Gastrocnemius medialis (tissue), 4 donors: Measurements from ENCODE around the gene SRGAP1. TPM values are rescaled to one million over a fixed set of nuclear protein-coding genes. Genes with fewer than 3 reads are reported as not detected.

ENCODE experiments used
- ATAC-seq, 2 donors: fragments of 150-250 bp; one replicate each; pipeline ENCODE4 v1.9.1; 2016
- DNase-seq, 2 donors: peaks; one replicate each; pipeline ENCODE4 v3.0.0-alpha.2; 2019
- H3K27ac ChIP-seq, 4 donors: fragments of 200-600 bp; sonication (generic); 1 replicate in 1 of 4; 2 replicates in 3 of 4; pipeline ENCODE4 v1.5.1; 2016 to 2018; ENCODE audit warnings: mild to moderate bottlenecking in 2 of 4, moderate library complexity in 1 of 4
- H3K27me3 ChIP-seq, 3 donors: fragments of 200-600 bp; sonication (generic) in 2 of 3; 1 replicate in 1 of 3; 2 replicates in 2 of 3; pipeline versions ENCODE4 v1.5.1 to v1.6.0; 2016 to 2019; ENCODE audit warnings: mild to moderate bottlenecking in 1 of 3, moderate library complexity in 1 of 3
- H3K36me3 ChIP-seq, 2 donors: fragments of 200-600 bp; sonication (generic) in 1 of 2; one replicate each; pipeline ENCODE4 v1.5.1; 2017 to 2018
- H3K4me1 ChIP-seq, 2 donors: fragments of 200-600 bp; sonication (generic) in 1 of 2; one replicate each; pipeline ENCODE4 v1.5.1; 2016 to 2017; ENCODE audit warnings: mild to moderate bottlenecking in 2 of 2
- H3K4me3 ChIP-seq, 4 donors: fragments of 200-600 bp; sonication (generic) in 3 of 4; 1 replicate in 1 of 4; 2 replicates in 3 of 4; pipeline ENCODE4 v1.5.1; 2016 to 2019; ENCODE audit warnings: mild to moderate bottlenecking in 2 of 4
- H3K9me3 ChIP-seq, 3 donors: fragments of 200-600 bp; sonication (generic) in 2 of 3; 1 replicate in 1 of 3; 2 replicates in 2 of 3; pipeline ENCODE4 v1.5.1; 2016 to 2019
- POLR2A ChIP-seq, 2 donors: fragments of 450-650 bp; IDR thresholded peaks; one replicate each; pipeline ENCODE4 v1.6.1; 2017; ENCODE audit warnings: antibody characterized with exemption in 2 of 2, mild to moderate bottlenecking in 2 of 2, moderate library complexity in 2 of 2
- in situ Hi-C, 4 donors: fragments of 200-750 bp; cut with MboI; loops; one replicate each; pipeline versions ENCODE4 v1.15.0 to v1.8.0; 2017; ENCODE audit warnings: low sequenced_read_pairs in 4 of 4
- intact Hi-C: fragments of 100-400 bp; cut with DNase I; formaldehyde crosslinking; loops from one replicate; pipeline ENCODE4 v1.15.1; 2023; ENCODE audit warnings: low total_unique reads
- total RNA-seq, 4 donors: library from RNA; depleted of rRNA; stranded (reverse); fragments of >200 nt; gene quantifications; one replicate each; pipeline versions ENCODE4 v1.1.0 to v1.2.3, GENCODE V29; 2016
- TF ChIP-seq, protein P1 (sequence below), 5 experiments: fragments of 450-650 bp in 3 of 5; fragments of 200-600 bp in 2 of 5; sonication (generic) in 2 of 5; IDR thresholded peaks in 4 of 5; conservative IDR thresholded peaks in 1 of 5; 1 replicate in 4 of 5; 2 replicates in 1 of 5; pipeline ENCODE4 v1.5.1; 2016 to 2019; ENCODE audit warnings: antibody characterized with exemption in 5 of 5, mild to moderate bottlenecking in 3 of 5, moderate library complexity in 3 of 5

SRGAP1 gene
- total RNA-seq, 4 donors from 2014 or later, result 0.36 to 0.85 (median 0.66) TPM

GRCh38 chr12:63922474-63922873, 78.0 kb downstream of the SRGAP1 start:
- intact Hi-C loops, result loop anchor here (10.0 kb wide), 1 partner anchor 72 kb away; no protein-coding TSS in a partner anchor
- ATAC-seq, result no peak
- H3K27me3 ChIP-seq, result no peaks in the 10 kb centered on the region
- no peaks in the 10 kb centered on the region for H3K4me1 ChIP-seq
- in situ Hi-C loops, result no loop called here
- TF ChIP-seq, protein P1, sequence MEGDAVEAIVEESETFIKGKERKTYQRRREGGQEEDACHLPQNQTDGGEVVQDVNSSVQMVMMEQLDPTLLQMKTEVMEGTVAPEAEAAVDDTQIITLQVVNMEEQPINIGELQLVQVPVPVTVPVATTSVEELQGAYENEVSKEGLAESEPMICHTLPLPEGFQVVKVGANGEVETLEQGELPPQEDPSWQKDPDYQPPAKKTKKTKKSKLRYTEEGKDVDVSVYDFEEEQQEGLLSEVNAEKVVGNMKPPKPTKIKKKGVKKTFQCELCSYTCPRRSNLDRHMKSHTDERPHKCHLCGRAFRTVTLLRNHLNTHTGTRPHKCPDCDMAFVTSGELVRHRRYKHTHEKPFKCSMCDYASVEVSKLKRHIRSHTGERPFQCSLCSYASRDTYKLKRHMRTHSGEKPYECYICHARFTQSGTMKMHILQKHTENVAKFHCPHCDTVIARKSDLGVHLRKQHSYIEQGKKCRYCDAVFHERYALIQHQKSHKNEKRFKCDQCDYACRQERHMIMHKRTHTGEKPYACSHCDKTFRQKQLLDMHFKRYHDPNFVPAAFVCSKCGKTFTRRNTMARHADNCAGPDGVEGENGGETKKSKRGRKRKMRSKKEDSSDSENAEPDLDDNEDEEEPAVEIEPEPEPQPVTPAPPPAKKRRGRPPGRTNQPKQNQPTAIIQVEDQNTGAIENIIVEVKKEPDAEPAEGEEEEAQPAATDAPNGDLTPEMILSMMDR (IDR thresholded peaks at IDR 0.05 in 4 of 5, conservative IDR thresholded peaks at IDR 0.05 in 1 of 5), result no peak
- no peak for TF ChIP-seq POLR2A (IDR thresholded peaks at IDR 0.05)
- no peaks in the 10 kb centered on the region for H3K36me3 ChIP-seq
- no peaks in the 10 kb centered on the region for H3K9me3 ChIP-seq
- no peak for DNase-seq
- H3K4me3 ChIP-seq, result no peak overlapping the region
- no peak overlapping the region for H3K27ac ChIP-seq

GRCh38 chr12:63924781-63925180, 80.3 kb downstream of the SRGAP1 start:
- Histone ChIP-seq H3K9me3 (no peaks in the 10 kb centered on the region), H3K4me1 (no peaks in the 10 kb centered on the region), H3K36me3 (no peaks in the 10 kb centered on the region), H3K27ac (no peak overlapping the region), H3K27me3 (no peaks in the 10 kb centered on the region), H3K4me3 (no peak overlapping the region)
- no peak for DNase-seq
- intact Hi-C loops (loop anchor here (10.0 kb wide), 1 partner anchor 70 kb away; no protein-coding TSS in a partner anchor), in situ Hi-C loops (no loop called here)
- TF ChIP-seq POLR2A (IDR thresholded peaks at IDR 0.05), result no peak
- TF ChIP-seq, protein P1 (IDR thresholded peaks at IDR 0.05 in 4 of 5, conservative IDR thresholded peaks at IDR 0.05 in 1 of 5), result no peak
- no peak for ATAC-seq

DNA sequence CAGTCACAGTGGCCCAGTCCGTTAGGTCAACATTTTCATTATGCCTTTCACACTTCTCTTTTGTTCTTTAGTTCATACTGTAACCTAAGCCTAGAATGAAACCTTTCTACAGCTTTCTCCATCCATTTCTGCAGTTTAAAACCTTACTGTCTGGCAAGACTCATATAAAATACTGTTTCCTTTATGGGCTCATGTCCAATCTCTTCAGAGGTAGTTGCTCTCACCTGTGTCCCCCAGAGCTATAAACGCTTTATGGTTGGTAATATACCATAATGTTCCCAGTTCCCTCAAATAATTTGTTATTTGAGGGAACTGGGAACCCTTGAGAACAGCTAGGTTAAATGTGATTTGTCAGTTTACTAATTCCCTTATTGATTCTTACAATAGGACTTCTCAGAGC, 83.0 kb downstream of the SRGAP1 start:
- no peaks in the 10 kb centered on the region for H3K9me3 ChIP-seq
- no peaks in the 10 kb centered on the region for H3K36me3 ChIP-seq
- intact Hi-C loops (loop anchor here (10.0 kb wide), 1 partner anchor 67 kb away; no protein-coding TSS in a partner anchor), in situ Hi-C loops (no loop called here)
- H3K27ac ChIP-seq, result no peak overlapping the region
- no peak for DNase-seq
- no peak overlapping the region for H3K4me3 ChIP-seq
- ATAC-seq, result no peak
- TF ChIP-seq POLR2A (IDR thresholded peaks at IDR 0.05), result no peak
- H3K4me1 ChIP-seq, result no peaks in the 10 kb centered on the region
- H3K27me3 ChIP-seq, result no peaks in the 10 kb centered on the region

DNA sequence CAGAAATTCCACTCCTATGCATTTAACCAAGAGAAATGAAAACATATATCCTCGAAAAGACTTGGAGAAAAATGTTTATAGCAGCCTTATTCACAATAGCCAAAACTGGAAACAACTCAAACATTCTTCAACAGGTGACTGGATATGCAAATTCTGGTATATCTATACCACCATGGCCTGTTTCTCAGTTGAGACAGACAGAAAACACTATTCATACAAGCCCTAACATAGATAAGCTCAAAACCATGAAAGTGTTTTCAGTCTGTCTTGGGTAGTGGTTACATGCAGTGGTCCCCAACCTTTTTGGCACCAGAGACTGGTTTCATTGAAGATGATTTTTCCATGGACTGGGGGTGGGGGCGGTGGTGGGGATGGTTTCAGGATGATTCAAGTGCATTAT, 83.8 kb downstream of the SRGAP1 start:
- intact Hi-C loops (loop anchor here (10.0 kb wide), 1 partner anchor 66 kb away; no protein-coding TSS in a partner anchor), in situ Hi-C loops (no loop called here)
- Histone ChIP-seq H3K36me3 (no peaks in the 10 kb centered on the region), H3K4me3 (no peak overlapping the region), H3K27me3 (no peaks in the 10 kb centered on the region), H3K27ac (no peak overlapping the region), H3K4me1 (no peaks in the 10 kb centered on the region), H3K9me3 (no peaks in the 10 kb centered on the region)
- no peak for DNase-seq
- ATAC-seq, result no peak
- TF ChIP-seq, protein P1 (IDR thresholded peaks at IDR 0.05 in 4 of 5, conservative IDR thresholded peaks at IDR 0.05 in 1 of 5), result no peak
- TF ChIP-seq POLR2A (IDR thresholded peaks at IDR 0.05), result no peak

GRCh38 chr12:63929426-63929825, 84.9 kb downstream of the SRGAP1 start:
- no peaks in the 10 kb centered on the region for H3K9me3 ChIP-seq
- no peak overlapping the region for H3K27ac ChIP-seq
- ATAC-seq, result no peak
- no peaks in the 10 kb centered on the region for H3K4me1 ChIP-seq
- intact Hi-C loops (loop anchor here (10.0 kb wide), 1 partner anchor 65 kb away; no protein-coding TSS in a partner anchor), in situ Hi-C loops (no loop called here)
- no peak for TF ChIP-seq POLR2A (IDR thresholded peaks at IDR 0.05)
- TF ChIP-seq, protein P1 (IDR thresholded peaks at IDR 0.05 in 4 of 5, conservative IDR thresholded peaks at IDR 0.05 in 1 of 5), result no peak
- no peak overlapping the region for H3K4me3 ChIP-seq
- H3K27me3 ChIP-seq, result no peaks in the 10 kb centered on the region
- H3K36me3 ChIP-seq, result no peaks in the 10 kb centered on the region
- no peak for DNase-seq
